Activated CD4-positive, CD25-positive, alpha-beta regulatory T cell treated with anti-CD3 and anti-CD28 coated beads, Interleukin-2, amount 50 U/mL, for 72 hours (primary cell): Measurements from ENCODE around the gene HCST.
"Not testable (repeated sequence)": the region's sequence is repeated elsewhere in the genome, so short reads cannot be mapped to it uniquely, and the experiment has no call there.

Experiments
- DNase-seq: peaks from one replicate; pipeline ENCODE4 v3.0.0; 2021

The HCST gene

DNA sequence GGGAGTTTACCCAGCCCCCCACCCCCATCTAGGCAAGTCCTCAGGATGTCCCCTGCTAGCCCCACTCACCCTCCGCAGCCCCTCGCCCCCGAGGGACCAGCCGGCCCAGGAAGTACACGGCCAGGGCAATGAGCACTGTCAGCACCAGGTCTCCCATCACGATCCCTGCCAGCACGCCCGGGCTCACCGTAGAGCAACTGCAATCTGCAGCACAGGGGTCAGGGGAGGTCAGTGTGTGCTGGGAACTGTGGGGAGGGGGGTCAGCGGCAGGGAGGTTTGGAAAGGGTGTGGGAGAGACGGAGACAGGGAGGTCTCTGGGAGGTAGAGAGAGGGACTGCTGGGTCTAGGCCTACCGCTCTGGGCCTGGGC lies 5.0 kb downstream of the HCST start:
- no peak for DNase-seq

DNA sequence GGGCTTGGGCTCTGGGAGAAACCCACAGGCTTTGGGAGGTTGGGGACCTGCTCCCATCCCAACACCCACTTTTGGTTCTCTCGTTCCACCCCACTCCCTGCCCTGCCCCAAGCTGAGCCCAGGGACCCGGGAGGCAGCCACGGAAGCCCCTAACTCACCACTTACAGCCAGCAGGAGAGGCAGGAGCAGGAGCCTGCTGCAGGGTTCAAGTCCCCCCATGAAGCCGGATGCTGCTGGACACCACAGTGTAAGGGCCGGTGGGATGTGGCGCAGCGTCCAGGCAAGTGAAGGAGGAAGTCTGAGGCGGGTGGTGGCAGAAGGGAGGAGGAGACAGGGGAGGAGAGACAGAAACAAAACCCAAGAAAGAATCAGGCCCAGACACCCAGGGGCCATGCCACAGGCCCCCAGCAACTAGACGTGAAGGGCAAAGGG lies 5.7 kb downstream of the HCST start, which contains the start of gene TYROBP:
Gene TYROBP (minus strand): TSS at position 286 of the 432 bp plus-strand sequence. CDS start 67 bp downstream, at position 219.
- DNase-seq = no peak

DNA sequence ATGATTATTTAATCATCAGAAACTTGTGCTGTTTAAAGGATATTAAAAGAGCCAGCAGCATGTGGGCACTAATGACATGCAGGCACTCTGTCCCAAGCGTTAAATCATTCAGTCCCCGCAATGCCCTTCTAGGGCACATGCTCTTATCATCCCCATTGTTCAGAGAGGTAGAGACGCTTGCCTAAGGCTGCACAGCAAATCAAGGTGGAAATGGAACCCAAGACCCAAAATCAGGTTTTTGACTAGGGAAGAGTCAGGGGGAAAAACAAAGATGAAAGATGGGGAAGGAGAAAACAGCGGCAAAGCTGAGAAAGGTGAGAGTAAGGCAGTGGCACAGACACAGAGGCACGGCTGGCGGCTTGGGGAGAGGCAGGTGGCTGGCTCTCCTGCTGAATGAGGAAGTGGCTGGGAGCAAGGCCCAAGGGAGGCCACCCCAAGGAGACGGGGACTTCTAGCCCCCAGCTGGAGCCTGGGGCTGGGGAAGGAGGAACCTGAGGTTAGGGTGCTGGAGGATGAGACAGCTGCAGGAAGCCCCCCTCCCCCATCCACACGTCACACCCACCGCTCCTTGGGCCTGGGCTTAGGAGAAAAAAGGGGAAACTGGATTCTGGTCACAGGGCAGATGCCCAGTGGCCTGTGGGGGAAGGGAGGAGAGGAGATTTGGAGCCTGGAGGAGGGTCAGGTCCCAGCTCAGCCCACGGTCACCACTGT lies 6.8 kb downstream of the HCST start:
- DNase-seq = no peak

DNA sequence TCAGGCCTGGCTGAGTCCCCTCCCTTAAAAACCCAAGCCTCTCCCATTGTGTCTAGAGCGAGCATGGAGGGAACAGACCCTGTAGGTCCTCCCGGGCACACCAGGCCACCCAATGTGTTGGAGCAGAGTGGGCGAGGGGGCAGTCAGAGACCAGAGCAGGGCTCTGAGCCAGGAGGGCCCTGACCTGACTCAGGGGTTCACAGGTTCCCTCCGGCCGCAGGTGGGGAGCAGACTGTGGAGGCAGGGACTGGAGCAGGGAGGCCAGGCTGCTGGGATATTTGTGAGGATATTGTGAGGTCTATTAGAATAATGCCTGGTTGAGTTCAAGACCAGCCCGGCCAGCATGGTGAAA lies 7.3 kb downstream of the HCST start:
- no peak for DNase-seq

DNA sequence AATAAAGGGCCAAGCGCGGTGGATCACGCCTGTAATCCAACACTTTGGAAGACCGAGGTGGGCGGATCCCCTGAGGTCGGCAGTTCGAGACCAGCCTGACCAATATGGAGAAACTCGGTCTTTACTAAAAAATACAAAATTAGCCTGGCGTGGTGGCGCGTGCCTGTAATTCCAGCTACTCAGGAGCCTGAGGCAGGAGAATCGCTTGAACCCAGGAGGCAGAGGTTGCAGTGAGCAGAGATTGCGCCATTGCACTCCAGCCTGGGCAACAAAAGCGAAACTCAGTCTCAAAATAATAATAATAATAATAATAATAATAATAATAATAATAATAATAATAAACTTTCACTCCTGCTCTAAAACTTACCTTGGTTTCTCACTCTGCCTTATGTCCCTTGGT lies 8.0 kb downstream of the HCST start:
- DNase-seq = not testable (repeated sequence)

DNA sequence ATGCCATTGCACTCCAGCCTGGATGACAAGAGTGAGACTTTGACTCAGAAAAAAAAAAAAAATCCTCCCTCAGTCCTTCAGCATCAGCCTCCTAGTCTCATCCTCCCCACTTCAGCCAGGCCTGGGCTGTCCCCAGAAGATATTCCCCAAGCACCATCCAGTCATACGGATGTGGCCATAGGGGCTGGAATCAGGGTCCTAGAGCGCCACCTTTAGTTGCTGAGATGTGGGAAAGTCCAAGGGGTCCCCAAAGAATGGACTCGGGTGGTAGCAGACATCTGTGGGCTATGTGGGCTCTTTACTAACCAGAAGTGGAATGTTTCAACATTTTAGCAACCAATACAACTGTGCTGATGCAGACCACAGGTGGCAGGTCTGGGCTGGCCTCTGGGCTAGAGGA lies 8.8 kb downstream of the HCST start:
- DNase-seq = no peak

DNA sequence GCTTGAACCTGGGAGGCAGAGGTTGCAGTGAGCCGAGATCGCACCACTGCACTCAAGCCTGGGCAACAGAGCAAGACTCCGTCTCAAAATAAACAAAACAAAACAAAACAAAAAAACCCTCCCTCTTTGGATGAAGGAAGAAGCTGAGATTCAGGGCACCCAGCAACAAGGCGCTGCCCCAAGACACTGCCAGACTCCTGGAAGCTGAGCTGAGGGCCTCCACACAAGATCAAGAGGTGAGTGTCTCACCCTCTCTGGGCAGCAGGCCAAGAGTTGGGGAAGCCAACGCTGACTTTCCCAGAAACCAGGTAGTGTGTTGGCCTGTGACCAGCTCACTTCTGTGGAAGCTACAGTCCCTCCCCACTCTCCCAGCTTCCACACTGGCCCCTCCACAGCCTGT lies 9.5 kb downstream of the HCST start:
- DNase-seq = no peak

DNA sequence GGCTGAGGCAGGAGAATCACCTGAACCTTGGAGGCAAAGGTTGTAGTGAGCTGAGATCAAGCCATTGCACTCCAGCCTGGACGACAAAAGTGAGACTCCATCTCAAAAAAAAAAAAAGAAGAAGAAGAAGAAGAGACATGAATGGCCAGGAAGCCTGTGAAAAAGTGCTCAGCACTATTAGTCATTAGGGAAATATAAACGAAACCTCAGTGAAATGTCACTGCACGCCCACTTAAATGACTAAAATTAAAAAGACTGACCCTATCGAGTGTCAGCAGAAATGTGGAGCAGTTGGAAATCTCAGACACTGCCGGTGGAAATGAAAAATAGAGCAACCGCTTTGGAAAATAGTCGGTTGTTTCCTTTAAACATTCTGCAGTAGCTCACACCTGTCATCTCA lies 11.3 kb downstream of the HCST start:
- no peak for DNase-seq

DNA sequence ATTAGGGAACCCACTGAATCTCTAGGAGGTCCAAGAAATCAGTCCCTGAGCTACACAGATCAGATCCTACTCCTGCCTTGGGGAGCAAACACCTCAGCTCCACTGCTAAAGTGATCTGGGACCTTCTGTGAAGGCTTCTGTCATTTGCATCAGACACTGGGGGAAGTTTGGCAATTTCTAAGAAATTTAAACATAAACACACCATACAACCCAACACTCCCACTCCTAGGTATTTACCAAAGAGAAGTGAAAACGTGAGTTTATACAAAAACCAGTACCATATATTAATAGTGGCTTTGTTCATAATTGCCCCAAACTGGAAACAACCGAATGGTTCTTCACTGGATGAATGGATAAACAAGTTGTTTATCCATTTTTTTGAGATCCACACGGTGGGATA lies 13.1 kb downstream of the HCST start:
- no peak for DNase-seq

DNA sequence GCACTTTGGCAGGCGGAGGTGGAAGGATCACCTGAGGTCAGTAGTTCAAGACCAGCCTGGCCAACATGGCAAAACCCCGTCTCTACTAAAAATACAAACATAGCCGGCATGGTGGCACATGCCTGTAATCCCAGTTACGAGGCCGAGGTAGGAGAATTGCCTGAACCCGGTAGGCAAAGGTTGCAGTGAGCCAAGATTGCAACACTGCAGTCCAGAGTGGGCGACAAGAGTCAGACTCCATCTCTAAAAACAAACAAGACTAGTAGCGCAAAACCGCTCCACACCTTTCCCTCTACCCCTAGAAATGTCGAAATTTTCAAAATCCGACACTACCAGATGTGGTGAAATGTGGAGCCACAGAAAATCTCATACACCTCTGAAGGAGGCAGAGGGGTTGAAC lies 17.0 kb downstream of the HCST start:
- DNase-seq = no peak

DNA sequence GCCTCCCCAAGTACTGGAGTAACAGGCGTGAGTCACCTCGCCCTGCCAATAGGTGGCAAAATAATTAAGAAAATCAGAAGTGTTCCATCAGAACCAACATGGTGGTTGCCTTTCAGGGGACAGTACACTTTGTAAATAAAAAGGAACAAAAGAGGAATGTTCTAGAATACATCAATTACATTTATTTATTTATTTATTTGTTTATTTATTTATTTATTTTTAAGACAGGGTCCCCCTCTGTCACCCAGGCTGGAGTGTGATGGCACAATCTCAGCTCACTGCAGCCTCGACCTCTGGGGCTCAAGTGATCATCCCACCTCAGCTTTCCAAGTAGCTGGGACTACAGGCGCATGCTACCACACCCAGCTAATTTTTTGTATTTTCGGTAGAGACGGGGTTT lies 18.7 kb downstream of the HCST start:
- no peak for DNase-seq

DNA sequence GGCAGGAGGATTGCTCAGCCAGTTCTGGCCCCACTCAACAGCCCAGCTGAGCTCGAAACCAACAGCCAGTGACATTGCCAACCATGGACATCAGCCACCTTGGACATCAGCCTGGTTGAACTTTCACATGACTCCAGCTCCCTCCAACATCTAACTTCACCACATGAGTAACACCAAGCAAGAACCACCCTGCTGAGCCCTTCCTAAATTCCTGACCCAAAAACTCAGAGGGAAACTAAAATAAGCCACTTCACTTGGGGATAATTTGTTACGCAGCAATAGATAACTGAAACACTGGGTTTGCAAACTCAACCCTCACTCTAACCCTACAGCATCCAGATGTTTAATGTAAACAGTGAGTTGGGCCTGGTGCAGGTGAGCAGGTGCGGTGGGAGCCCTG lies 23.2 kb downstream of the HCST start:
- DNase-seq = no peak

DNA sequence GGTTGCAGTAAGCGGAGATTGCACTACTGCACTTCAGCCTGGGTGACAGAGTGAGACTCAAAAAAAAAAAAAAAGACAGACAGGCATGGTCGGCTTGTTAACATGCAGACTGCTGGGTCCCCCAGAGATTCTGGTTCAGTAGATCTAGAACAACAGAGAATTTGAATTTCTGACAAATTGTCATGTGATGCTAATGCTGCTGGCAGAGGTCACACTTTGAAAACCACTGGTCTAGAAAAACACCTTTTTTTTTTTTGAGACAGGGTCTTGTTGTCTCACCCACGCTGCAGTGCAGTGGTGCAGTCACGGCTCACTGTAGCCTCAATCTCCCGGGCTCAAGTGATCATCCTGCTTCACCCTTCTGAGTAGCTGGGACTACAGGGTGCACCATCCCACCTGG lies 26.2 kb downstream of the HCST start:
- DNase-seq = no peak

DNA sequence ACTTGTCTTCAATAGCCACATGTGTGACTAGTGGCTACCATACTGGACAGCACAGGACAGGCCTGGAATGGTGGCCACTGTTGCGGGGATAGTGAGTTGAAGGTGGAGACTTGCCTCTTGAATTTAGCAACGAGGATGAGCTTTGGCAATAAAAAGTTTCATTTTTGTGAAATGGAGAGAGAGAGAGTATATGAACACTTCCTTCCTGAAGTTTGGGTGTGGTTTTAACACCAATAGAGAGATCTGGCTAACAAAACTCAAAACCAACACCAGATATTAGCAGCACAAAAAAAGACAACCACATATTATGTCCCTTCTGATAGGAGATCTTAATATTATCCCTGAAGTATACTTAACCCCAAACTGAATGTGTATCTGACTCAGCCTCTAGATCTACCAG lies 27.5 kb downstream of the HCST start:
- DNase-seq = no peak

DNA sequence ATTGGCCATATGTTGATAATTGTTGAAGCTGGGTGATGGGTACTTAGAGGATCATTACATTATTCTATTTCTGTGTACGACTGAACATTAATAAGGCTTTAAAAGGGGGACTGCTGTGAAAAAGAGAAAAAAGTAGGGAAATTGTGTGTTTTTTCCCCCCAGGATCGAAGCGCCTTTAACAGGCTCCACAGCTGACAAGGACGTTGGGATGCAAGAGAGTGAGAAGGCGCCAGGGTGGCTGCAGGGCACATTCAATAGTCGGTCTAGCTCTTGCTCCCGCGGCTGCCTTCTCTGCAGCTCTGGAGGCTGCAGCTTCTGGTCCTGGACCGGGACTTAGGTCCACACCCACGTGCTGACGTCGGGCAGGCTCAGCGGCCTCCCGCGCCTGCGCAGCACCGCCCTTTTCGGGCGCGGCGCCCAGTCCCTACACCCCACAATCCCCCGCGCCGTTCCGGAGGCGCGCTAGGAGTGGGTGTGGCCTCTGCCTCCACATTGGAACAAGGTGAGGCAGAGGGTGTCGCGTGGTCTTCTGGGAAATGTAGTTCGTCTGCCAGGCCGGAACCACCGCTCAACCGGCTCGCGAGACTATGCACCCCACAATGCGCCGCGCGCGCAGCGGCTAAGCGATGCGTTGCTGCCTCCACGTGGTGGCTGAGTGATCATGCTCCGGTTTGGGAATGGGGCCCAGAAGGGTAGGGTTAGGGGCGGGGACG lies 29.0 kb downstream of the HCST start:
- peak; percentile 99 for DNase-seq

DNA sequence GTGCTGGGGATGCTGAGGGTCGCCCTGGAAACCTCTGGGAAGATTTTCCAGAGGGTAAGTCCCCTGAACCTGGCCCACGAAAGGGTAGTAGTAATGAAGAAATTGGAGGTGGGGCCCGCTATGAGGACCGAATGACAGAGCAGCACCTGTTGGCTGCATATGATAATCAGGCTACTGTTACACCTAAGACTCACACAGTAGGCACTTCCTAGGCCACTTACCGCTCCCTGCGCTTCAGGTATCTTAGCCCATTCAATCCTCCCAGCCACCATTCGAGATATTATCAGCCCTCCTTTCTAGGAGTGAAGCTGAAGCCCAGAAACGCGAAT lies 29.5 kb downstream of the HCST start:
- DNase-seq = no peak

DNA sequence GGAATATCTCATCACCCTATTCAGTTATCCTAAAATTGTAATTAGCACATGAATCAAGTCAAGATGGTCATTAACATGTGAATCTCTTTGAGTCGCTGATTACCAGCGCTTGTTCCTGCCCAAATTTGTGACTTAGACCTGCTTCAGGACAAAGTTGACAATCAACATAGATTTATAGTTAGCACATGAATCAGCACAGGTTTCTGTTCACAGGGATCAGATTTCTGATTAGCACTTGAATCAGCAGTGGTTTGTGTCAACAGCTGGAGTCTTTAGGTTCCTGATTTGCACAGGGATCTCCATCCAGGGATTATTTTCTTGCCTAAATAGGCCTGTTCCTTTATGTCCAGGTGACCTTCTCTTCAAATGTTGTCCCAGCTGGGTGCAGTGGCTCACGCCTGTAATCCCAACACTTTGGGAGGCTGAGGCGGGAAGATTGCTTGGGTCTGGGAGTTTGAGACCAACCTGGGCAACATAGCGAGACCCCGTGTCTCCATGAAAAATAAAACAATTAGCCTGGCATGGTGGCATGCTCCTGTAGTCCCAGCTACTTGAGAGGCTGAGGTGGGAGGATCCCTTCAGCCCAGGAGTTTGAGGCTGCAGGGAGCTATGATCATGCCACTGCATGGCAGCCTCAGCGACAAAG lies 30.1 kb downstream of the HCST start:
- DNase-seq = no peak

DNA sequence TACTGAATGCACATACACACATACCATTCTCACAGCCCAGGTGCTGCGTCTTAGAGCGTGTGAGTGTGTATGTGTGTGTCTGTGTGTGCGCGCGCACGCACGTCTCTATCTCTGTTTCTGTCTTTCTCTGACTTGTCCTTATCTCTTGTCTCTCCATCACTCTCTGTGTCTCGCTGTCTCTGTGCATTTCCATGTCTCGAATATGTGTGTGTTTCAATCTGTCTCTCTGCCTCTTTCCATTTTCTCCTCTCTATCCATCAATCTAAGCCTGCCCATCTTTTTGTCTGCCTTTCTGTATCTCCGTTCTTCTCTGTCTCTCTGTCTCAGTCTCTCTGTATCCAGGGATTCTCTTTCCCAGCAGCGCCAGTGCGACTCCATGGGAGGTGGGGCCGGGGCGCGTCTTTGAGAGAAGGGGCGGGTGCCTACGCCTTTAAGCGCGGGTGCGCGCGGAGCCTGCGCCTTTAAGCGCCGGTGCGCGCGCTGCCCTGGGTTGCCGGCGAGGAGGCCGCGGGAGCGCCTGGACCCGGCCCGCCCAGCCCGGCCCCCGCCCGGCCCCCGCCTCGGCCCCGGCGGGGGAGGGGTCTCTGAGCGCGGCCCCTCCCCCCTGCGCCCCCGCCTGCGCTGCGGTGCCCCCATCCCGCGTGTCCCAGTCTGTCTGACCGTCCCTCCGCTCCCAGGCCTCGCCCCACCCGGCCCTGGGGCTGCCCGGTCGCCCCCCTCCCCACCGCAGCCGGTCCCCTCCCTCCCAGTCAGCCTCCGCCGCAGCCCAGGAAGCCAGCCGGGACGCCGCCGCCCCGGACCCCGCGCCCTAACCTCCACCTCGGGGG lies 33.8 kb downstream of the HCST start, which contains the start of gene LRFN3:
Gene LRFN3 (plus strand): TSS at position 464 of the 827 bp plus-strand sequence. CDS start 3,052 bp downstream, outside the sequence.
- DNase-seq = peak; percentile 52

DNA sequence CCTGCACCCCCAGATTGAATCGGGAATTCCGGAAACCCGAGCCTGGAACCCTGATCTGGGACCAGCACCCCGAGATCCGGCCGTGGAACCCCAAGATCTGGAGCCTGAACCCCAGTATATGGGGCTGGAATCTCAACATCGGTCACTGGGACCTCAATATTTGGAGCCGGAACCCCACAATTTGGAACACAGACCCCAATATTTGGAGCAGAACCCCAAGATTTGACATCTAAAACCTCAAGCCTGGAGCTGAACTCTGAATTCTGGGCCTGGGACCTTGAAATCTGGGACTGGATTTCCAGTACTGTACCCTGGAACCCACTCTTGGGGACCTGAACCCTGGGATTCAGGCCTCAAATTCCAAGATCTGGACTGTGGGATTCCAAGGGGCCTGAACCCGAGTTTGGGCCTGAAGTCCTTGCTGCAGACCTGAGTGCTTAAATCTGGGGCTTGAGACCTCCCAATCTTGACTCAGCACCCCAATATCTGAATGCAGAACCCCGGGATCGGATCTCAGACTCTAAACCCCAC lies 34.5 kb downstream of the HCST start:
- no peak for DNase-seq

DNA sequence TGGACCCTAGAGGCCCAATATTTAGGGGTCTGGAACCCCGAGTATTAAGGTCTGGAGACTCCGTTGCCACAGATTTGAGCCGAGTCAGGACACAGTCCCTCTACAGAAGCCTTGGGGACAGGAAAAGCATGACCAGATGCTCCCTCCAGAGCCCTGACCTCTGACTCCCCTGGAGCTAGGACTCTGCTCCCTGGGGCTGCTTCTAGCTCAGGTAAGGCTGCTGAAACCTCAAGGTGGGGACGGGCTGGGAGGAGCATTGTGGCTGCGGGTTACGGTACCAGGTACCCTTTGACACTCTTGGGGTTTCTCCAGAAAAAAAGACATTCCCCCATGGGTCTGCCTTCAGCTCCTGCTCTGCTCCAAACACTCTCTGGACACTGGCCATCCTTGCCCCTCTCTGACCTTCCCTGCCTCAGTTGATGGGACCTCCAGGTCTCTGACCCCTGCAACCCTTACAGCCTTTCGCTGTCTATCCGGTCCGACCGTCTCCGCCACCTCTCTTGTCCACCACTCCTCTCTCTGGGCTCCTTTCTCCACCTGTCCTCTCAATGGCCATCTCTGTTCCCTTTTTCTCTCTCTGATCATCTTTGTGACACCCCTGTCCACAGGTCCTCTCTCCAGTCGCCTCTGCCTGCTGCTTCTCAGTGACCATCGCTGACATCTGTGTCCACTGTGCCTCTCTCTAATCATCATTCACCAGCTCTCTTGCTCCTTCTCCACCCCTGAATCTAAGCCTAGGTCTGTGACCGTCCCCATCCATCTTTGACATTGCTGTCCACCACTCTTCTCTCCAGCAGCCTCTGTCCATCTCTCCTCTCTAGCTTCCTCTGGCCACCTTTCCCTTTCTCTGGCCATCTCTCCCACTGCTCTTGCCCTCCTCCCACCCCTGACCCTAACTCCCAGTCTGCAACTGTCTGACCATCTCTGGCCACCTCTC lies 35.3 kb downstream of the HCST start:
- DNase-seq = no peak

DNA sequence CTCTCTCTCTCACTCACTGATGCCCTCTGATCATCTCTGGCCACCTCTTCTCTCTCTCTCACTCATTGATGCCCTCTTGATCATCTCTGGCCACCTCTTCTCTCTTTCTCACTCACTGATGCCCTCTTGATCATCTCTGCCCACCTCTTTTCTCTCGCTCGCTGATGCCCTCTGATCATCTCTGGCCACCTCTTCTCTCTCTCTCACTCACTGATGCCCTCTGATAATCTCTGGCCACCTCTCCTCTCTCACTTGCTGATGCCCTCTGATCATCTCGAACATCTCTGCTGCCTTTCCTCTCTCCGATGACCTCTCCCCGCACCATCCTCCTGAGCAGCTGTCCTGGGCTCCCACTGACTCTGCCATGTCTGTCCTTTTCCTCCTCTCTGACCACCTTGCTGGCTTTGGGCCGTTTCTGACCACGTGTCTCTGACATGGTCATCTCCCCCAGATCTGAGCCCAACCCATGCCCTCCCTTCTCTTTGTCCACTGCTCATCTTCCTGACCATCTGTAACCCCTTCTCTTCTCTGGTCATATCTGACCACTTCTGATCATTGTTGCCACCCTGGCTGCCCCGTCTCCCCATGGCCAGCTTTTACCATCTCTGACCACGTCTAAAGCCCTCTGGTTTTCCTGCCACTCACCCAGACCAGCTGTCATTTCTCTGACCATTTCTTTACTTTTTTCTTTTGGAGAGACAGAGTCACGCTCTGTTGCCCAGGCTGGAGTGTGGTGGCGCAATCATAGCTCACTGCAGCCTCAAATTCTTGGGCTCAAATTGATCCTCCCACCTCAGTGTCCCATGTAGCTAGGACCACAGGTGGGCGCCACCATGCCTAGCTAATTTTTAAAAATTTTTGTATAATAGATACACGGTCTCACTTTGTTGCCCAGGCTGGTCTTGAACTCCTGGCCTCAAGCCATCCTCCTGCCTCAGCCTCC lies 36.2 kb downstream of the HCST start:
- no peak for DNase-seq
